ENCODE results near the gene ZNF554.
A peak's percentile ranks its signal among the peaks of the same experiment; 100 is the strongest.

The ZNF554 gene

GRCh38 chr19:2823646-2824045, 4.0 kb downstream of the ZNF554 start:
- no peak for DNase-seq (ENCODE audit: low read depth, low spot score)
- H3K27ac ChIP-seq = no peak overlapping the region

GRCh38 chr19:2824129-2824528, 4.5 kb downstream of the ZNF554 start:
- no peak for DNase-seq (ENCODE audit: low read depth, low spot score)
- no peak overlapping the region for H3K27ac ChIP-seq

GRCh38 chr19:2827022-2827421, 7.4 kb downstream of the ZNF554 start:
- H3K27ac ChIP-seq = no peak overlapping the region
- DNase-seq (ENCODE audit: low read depth, low spot score) = no peak

GRCh38 chr19:2827840-2828489, 8.3 kb downstream of the ZNF554 start:
- H3K27ac ChIP-seq = no peak overlapping the region
- DNase-seq (ENCODE audit: low read depth, low spot score) = no peak

GRCh38 chr19:2834294-2834871, 14.7 kb downstream of the ZNF554 start:
- no peak overlapping the region for H3K27ac ChIP-seq
- no peak for DNase-seq (ENCODE audit: low read depth, low spot score)

GRCh38 chr19:2837430-2837829, 17.8 kb downstream of the ZNF554 start:
- DNase-seq (ENCODE audit: low read depth, low spot score) = no peak
- H3K27ac ChIP-seq = no peak overlapping the region

- H3K27ac ChIP-seq = peak within 1 kb of the TSS; percentile 50
- DNase-seq (ENCODE audit: low read depth, low spot score) = peak; percentile 93
Measured at GRCh38 chr19:2840794-2841791, 21.4 kb downstream of the ZNF554 start, which contains the start of gene ZNF555. TSS of gene ZNF555 (plus strand) at chr19:2841475. CDS start at chr19:2841573, 98 bp downstream.

- DNase-seq (ENCODE audit: low read depth, low spot score) = no peak
- no peak overlapping the region for H3K27ac ChIP-seq
Measured at GRCh38 chr19:2841855-2842574, 22.3 kb downstream of the ZNF554 start.

- no peak for DNase-seq (ENCODE audit: low read depth, low spot score)
- no peak overlapping the region for H3K27ac ChIP-seq
Measured at GRCh38 chr19:2845107-2845506, 25.4 kb downstream of the ZNF554 start.

GRCh38 chr19:2846180-2846894, 26.7 kb downstream of the ZNF554 start:
- no peak overlapping the region for H3K27ac ChIP-seq
- DNase-seq (ENCODE audit: low read depth, low spot score) = no peak

- DNase-seq (ENCODE audit: low read depth, low spot score) = no peak
- H3K27ac ChIP-seq = no peak overlapping the region
Measured at GRCh38 chr19:2847507-2847906, 27.8 kb downstream of the ZNF554 start.

GRCh38 chr19:2848616-2849015, 28.9 kb downstream of the ZNF554 start:
- no peak for DNase-seq (ENCODE audit: low read depth, low spot score)
- H3K27ac ChIP-seq = no peak overlapping the region

- no peak overlapping the region for H3K27ac ChIP-seq
- DNase-seq (ENCODE audit: low read depth, low spot score) = no peak
Measured at GRCh38 chr19:2850256-2850925, 30.7 kb downstream of the ZNF554 start.

GRCh38 chr19:2852598-2852997, 32.9 kb downstream of the ZNF554 start:
- no peak overlapping the region for H3K27ac ChIP-seq
- DNase-seq (ENCODE audit: low read depth, low spot score) = no peak

GRCh38 chr19:2853015-2853606, 33.4 kb downstream of the ZNF554 start:
- H3K27ac ChIP-seq = no peak overlapping the region
- DNase-seq (ENCODE audit: low read depth, low spot score) = no peak

- H3K27ac ChIP-seq = no peak overlapping the region
- DNase-seq (ENCODE audit: low read depth, low spot score) = no peak
Measured at GRCh38 chr19:2854849-2855248, 35.2 kb downstream of the ZNF554 start.

- H3K27ac ChIP-seq = no peak overlapping the region
Measured at GRCh38 chr19:2856457-2857050, 36.9 kb downstream of the ZNF554 start.

GRCh38 chr19:2858864-2859263, 39.2 kb downstream of the ZNF554 start:
- no peak overlapping the region for H3K27ac ChIP-seq
- DNase-seq (ENCODE audit: low read depth, low spot score) = no peak

More at GRCh38 chr19:2856457-2857050, 36.9 kb downstream of the ZNF554 start:
- DNase-seq (ENCODE audit: low read depth, low spot score) = no peak
